Activated T-helper 17 cell treated with anti-CD3 and anti-CD28 coated beads, Interleukin-2, amount 50 U/mL, for 72 hours (primary cell): ENCODE data around the gene GSE1. TPM values are rescaled to one million over a fixed set of nuclear protein-coding genes. Genes with fewer than 3 reads are reported as not detected.

ENCODE experiments used
- ATAC-seq: fragments of 150-1000 bp; cut with Tn5 transposase; replicated peaks from 2 replicates; pipeline ENCODE4 v1.10.0; 2021; ENCODE audit warnings: mild to moderate bottlenecking, moderate library complexity
- H3K27ac Mint-ChIP-seq: one replicate; pipeline ENCODE4 v1.8.0; 2022; ENCODE audit warnings: mixed read lengths
- H3K27me3 Mint-ChIP-seq: one replicate; pipeline ENCODE4 v1.8.0; 2022; ENCODE audit warnings: mixed read lengths
- H3K36me3 Mint-ChIP-seq: one replicate; pipeline ENCODE4 v1.8.0; 2022; ENCODE audit warnings: low read depth, mild to moderate bottlenecking, mixed read lengths
- H3K4me1 Mint-ChIP-seq: one replicate; pipeline ENCODE4 v1.8.0; 2022; ENCODE audit warnings: mixed read lengths
- H3K4me3 Mint-ChIP-seq: one replicate; pipeline ENCODE4 v1.8.0; 2022; ENCODE audit warnings: mild to moderate bottlenecking, mixed read lengths
- H3K9me3 Mint-ChIP-seq: one replicate; pipeline ENCODE4 v1.8.0; 2022; ENCODE audit warnings: mixed read lengths
- total RNA-seq, 2 donors: library from RNA; stranded (reverse); gene quantifications; one replicate each; pipeline ENCODE4 v1.2.3, GENCODE V29; 2022

Gene GSE1
- total RNA-seq, 2 donors from 2014 or later, result 12.1 to 17.4 TPM

DNA sequence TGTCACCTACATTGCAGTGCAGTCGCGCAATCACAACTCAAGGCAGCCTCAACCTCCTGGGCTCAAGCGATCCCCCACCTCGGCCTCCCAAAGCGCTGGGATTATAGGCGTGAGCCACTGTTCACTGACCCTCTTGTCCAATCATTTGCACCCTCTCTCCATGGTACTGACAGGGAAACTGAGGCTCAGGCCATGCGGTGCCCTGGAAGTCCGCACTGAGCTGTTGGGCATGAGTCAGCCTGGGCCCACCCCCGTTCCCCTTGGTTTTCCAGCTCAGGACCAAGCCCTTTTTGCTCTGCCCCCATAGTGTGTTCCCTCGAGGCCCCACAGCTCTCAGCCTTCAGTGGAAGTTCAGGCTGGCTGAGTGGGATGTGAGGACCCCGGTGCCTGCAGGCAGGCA lies 10.1 kb downstream of the GSE1 start:
- Mint-ChIP-seq H3K4me3 (no peak overlapping the region), H3K27ac (no peak overlapping the region), H3K4me1 (no peaks in the 10 kb centered on the region), H3K36me3 (no peaks in the 10 kb centered on the region), H3K9me3 (no peaks in the 10 kb centered on the region), H3K27me3 (no peaks in the 10 kb centered on the region)
- ATAC-seq, result no peak

DNA sequence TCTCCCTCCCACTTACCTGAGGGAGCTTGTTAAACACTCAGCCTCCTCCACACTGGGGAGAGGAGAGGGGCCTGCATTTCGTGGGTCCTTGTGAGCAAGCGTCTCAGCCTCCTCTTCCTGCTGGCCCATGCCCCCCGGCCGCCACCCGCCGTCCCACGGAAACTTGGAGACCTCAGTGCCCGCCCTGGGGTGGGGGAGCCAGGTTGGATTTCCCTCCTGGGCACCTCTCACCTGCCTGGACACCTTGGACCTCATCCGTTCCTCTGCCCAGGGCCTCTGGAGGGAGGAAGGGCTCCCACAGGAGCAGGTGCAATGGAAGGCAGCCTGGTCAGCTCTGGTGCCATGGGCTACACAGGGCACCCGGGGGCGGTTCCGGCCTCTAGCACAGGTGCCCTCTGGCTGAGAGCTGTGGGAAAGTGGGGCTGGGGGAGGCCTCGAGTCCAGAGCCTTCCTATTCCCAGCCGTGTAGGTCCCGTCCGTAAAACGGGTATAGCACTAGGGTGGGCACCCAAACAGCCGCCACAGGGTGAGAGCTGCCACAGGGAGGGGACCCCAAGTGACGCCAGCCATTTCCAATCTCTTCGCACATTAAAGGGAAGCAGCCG lies 11.0 kb downstream of the GSE1 start:
- no peaks in the 10 kb centered on the region for H3K27me3 Mint-ChIP-seq
- no peak for ATAC-seq

DNA sequence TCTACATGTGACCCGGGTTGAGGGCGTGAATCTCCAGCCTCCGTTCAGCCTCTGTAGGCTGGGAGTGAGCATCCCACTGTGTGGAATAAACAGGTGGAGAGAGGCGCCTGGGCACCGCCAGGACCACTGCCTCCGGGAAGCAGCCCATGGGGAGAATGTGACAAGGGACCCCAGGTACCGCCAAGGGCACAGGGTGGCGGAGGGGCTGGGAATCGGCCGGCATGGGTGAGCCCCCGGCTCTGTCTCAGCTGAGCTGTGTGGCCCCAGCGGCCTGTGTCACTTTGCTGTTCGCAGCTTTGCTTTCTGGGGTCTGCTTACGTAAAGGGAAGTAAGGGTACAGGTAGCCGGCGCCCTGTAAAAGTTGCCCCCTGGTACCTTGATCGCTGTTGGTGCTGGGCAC lies 11.5 kb downstream of the GSE1 start:
- Mint-ChIP-seq H3K27ac (no peak overlapping the region), H3K4me1 (peaks cover 4% of the 10 kb centered on the region), H3K36me3 (no peaks in the 10 kb centered on the region), H3K27me3 (no peaks in the 10 kb centered on the region), H3K9me3 (no peaks in the 10 kb centered on the region), H3K4me3 (no peak overlapping the region)
- ATAC-seq, result no peak

More for the DNA sequence above, 11.0 kb downstream of the GSE1 start:
- no peak overlapping the region for H3K4me3 Mint-ChIP-seq
- H3K4me1 Mint-ChIP-seq, result peaks cover 4% of the 10 kb centered on the region
- no peaks in the 10 kb centered on the region for H3K9me3 Mint-ChIP-seq
- H3K27ac Mint-ChIP-seq, result no peak overlapping the region
- no peaks in the 10 kb centered on the region for H3K36me3 Mint-ChIP-seq

DNA sequence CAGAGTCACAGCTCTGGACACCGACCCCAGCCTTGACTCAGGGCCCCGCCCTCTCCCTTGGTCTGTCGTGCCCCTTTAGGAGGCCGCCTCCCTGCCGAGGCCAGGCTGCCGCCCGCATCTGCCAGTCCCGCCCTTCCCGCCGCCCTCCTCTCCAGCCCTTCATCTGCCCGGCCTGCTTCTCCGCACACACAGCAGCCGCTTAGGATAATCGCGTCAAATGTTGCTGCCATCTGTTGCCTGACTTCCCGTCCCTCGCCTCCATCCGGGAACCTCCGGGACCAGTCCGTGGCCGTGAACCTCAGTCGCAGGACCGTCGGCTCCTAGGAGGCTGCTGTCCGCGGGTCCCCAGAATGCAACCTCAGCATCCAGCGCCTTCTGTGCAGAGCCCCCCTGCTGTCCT lies 11.9 kb downstream of the GSE1 start:
- no peak overlapping the region for H3K4me3 Mint-ChIP-seq
- H3K9me3 Mint-ChIP-seq, result no peaks in the 10 kb centered on the region
- no peaks in the 10 kb centered on the region for H3K36me3 Mint-ChIP-seq
- H3K27ac Mint-ChIP-seq, result no peak overlapping the region
- no peak for ATAC-seq
- no peaks in the 10 kb centered on the region for H3K27me3 Mint-ChIP-seq
- H3K4me1 Mint-ChIP-seq, result peaks cover 4% of the 10 kb centered on the region

DNA sequence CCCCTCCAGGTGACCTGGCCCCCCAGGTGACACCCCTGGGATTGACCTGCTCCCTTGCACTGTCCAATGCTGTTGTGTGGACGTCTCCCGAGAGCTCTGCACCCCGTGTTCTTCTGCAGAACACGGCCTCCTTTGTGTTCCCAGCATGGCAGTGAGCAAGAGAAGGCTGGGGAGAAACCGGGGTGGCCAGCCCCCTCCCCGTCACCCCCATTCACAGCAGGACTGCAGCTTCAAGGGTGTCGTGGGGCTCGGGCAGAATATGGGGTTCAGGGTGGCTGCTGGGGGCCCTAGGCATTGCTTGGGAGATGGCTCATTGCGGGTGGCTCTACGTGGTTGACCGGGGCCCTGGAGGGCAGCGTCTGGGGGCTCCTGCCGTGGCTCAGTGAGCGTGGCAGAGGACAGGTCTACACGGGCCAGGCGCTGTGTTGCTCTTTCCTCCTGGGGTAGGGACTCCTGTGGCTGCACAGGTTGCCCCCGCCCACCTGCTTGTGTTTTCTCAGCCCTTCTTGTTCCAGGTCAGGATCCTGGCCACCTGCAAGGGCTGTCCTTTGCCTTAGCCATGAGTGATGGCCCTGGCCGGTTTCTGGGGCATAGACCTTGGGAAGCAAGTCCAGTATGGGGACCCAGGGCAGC lies 12.5 kb downstream of the GSE1 start:
- Mint-ChIP-seq H3K36me3 (no peaks in the 10 kb centered on the region), H3K4me1 (peaks cover 4% of the 10 kb centered on the region), H3K4me3 (no peak overlapping the region), H3K27me3 (no peaks in the 10 kb centered on the region), H3K27ac (no peak overlapping the region), H3K9me3 (no peaks in the 10 kb centered on the region)
- ATAC-seq, result no peak

DNA sequence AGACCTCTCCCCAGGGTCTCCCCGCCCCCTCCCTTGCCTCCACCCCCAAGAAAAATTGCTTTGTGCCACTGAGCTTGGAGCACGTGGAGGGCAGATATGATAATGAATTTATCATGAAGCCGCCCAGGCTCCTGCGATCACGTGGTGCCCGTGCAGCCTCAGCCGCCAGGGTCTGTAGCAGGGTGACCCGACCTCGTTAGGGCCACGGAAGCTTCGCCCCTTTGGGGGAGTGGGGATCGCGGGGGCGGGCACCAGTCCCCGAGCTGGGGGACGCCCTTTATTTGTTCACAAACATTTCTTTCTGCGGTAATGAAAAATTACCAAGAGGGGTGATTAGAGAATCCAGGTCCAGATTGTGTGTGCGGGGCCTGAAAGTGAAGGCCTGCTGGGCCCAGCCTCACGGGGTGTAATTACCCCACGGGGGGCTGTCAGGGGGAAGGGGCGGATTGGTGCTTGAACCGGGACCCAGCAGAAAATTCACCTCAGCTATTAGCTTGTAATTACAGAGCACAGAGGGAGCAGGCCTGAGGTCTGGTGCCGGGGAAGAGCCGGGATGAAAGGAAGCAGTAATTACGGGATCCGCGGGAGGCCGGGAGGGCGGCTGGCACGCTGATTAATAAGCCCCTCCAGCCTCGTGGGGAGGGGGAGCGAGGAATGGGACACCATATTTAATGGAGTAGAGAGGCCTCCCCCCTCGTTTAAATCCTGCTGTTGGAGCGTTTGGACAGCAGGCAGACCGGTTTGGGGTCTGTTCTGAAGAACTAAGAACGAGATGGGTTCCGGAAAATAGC lies 13.3 kb downstream of the GSE1 start:
- no peaks in the 10 kb centered on the region for H3K9me3 Mint-ChIP-seq
- no peak overlapping the region for H3K4me3 Mint-ChIP-seq
- ATAC-seq, result no peak
- H3K36me3 Mint-ChIP-seq, result no peaks in the 10 kb centered on the region
- peaks cover 4% of the 10 kb centered on the region for H3K4me1 Mint-ChIP-seq
- H3K27me3 Mint-ChIP-seq, result no peaks in the 10 kb centered on the region
- no peak overlapping the region for H3K27ac Mint-ChIP-seq

DNA sequence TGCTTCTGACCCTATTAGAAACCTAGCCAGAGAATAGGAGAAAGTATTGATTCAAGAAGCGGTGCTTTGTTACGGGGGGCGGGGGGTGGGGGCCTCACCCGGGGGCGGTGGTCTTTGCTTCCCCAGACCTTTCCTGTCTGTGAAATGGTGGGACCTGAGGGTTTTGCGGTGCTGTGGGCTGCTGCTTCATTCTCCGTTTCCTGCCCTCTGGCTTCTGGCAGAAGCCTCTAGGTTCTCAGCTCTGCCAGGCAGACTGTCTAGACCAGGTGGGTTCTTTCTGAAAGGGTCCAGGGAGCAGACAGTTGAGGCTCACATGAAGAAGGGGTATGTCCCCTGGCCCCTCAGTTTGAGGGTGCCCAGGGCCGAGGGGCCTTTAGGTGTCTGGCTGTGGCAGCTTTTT lies 14.0 kb downstream of the GSE1 start:
- Mint-ChIP-seq H3K4me1 (peaks cover 4% of the 10 kb centered on the region), H3K36me3 (no peaks in the 10 kb centered on the region), H3K27me3 (no peaks in the 10 kb centered on the region), H3K27ac (no peak overlapping the region), H3K4me3 (no peak overlapping the region), H3K9me3 (no peaks in the 10 kb centered on the region)
- ATAC-seq, result no peak

DNA sequence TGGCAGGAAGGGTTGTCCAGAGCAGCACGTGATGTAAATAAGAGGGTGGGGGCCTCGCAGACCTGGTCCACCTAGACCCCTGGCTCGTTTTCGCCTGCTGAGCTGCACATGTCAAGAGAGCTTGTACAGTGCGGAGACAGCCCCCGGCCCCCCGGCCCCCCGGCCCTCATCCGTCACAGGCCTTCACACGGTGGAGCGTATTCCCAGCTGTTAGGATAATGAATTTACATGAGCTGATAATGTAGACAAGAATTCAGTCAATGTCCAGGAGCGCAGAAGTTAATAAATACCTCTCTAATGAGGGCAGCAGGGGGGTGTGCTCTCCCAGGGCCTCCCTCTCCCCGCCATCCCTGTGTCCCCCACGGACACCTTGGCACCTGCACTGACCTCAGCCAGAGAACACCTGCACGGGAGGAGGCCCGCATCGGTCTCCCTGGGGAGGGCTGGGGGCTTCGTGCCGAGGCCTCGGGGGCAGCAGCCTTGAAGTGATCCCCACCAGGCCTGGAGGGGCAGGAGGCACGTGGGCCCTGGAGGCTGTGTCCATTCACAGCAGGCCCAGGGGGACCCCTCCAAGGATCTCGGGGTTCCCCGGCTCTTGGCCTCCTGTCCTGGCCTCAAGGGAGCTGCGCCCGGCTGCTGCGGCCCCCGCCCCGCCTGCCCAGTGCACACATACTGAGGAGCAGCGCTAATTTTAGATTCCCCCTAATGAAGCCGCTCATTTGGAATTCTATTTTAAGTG lies 14.6 kb downstream of the GSE1 start:
- H3K27me3 Mint-ChIP-seq, result no peaks in the 10 kb centered on the region
- no peak overlapping the region for H3K27ac Mint-ChIP-seq
- H3K4me3 Mint-ChIP-seq, result no peak overlapping the region
- ATAC-seq, result no peak
- H3K36me3 Mint-ChIP-seq, result no peaks in the 10 kb centered on the region
- H3K9me3 Mint-ChIP-seq, result no peaks in the 10 kb centered on the region
- peaks cover 4% of the 10 kb centered on the region for H3K4me1 Mint-ChIP-seq

DNA sequence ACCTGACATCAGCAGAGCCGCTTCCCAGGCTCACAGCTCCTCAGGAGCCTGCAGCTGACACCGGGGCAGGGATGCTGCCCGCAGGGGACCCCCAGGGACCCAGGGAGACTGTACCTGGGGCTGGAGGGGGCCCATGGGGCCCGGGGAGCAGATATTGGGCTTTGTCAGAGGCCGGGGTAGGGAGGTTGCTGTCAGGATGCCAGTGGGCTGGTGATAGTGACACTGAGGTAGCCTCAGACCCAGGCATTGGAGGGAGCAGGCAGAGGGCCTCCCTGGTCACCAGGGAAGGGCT lies 15.1 kb downstream of the GSE1 start:
- no peaks in the 10 kb centered on the region for H3K36me3 Mint-ChIP-seq
- ATAC-seq, result no peak
- peak overlapping the region; percentile 47 for H3K27ac Mint-ChIP-seq
- H3K4me3 Mint-ChIP-seq, result no peak overlapping the region
- no peaks in the 10 kb centered on the region for H3K27me3 Mint-ChIP-seq
- no peaks in the 10 kb centered on the region for H3K9me3 Mint-ChIP-seq
- peaks cover 4% of the 10 kb centered on the region for H3K4me1 Mint-ChIP-seq

DNA sequence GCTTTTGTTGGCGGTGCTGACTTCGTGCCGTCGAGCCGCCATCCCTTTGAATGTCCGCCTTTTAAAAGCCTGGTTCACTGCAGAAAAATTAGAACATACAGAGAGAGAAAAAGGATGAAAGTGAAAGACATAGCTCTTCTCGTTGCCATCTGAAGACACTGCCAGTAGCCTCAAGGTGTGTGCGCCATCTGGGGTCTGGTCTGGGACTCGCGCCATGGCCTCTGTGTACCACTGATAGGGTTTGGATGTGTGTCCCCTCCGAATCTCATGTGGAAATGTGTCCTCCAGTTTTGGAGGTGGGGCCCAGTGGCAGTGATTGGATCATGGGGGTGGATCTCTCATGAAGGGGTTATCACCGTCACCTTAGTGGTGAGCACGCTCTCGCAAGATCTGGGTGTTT lies 15.5 kb downstream of the GSE1 start:
- no peak overlapping the region for H3K4me3 Mint-ChIP-seq
- no peaks in the 10 kb centered on the region for H3K27me3 Mint-ChIP-seq
- no peak for ATAC-seq
- no peaks in the 10 kb centered on the region for H3K36me3 Mint-ChIP-seq
- H3K4me1 Mint-ChIP-seq, result peaks cover 4% of the 10 kb centered on the region
- peak overlapping the region; percentile 47 for H3K27ac Mint-ChIP-seq
- H3K9me3 Mint-ChIP-seq, result no peaks in the 10 kb centered on the region

DNA sequence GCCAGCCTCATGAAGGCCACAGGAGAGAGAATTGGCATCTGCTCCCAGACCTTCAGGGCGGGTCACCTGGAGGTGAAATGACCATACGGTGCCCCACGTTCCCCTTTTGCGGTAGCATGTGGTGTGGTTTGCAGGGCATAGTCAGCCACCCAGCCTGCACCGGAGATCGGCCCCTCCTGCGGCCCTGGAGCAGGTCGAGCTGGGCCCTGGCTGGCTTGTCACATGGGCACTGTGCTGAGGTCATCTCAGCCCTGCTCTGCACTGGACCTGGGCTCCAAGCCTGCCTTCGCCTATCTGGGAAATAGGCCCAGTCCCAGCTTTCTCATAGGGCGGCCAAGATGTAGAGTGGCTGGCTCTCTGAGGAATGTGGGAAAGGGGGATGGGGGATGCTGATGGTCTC lies 16.2 kb downstream of the GSE1 start:
- Mint-ChIP-seq H3K4me3 (no peak overlapping the region), H3K27me3 (no peaks in the 10 kb centered on the region), H3K4me1 (peaks cover 4% of the 10 kb centered on the region), H3K36me3 (no peaks in the 10 kb centered on the region), H3K9me3 (no peaks in the 10 kb centered on the region), H3K27ac (peak overlapping the region; percentile 47)
- no peak for ATAC-seq

DNA sequence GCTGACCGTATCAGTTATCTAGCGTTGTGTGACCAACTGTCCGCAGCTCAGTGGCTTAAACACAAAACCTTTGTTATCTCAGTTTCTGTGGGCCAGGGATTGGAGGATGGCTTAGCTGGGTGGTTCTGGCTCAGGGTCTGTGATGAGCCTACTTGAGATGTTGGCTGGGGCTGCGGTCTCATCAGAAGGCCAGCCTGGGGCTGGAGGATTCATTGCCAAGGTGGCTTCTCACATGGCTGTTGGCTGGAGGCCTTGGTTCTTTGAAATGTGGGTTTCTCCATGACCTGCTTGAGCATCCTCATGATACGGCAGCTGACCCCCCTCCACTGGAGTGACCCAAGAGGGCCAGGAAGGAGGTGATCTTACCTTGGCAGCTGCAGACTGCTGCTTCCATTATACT lies 16.7 kb downstream of the GSE1 start:
- Mint-ChIP-seq H3K27me3 (no peaks in the 10 kb centered on the region), H3K4me3 (no peak overlapping the region), H3K36me3 (no peaks in the 10 kb centered on the region), H3K4me1 (peaks cover 4% of the 10 kb centered on the region), H3K9me3 (no peaks in the 10 kb centered on the region), H3K27ac (no peak overlapping the region)
- ATAC-seq, result no peak

DNA sequence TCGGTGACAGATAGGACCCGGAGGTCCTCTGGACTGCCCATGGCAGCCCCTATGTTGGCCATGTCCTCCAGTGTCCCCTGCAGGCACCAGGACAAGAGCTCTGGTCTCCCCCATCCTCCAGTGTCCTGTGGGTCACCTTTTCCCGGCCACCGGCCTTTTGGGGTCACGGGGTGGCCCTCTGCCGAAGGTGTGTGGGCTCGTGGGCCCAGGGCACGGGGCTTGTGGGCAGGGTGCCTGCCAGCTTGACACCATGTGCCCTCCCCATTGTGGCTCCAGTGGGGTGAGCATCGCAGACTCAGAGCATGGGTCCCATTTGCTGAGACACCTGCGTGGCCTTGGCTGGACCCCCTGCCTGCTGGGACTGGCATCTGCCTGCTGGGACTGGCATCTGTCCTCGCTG lies 18.1 kb downstream of the GSE1 start:
- ATAC-seq, result no peak
- H3K4me3 Mint-ChIP-seq, result no peak overlapping the region
- peaks cover 4% of the 10 kb centered on the region for H3K4me1 Mint-ChIP-seq
- no peaks in the 10 kb centered on the region for H3K9me3 Mint-ChIP-seq
- H3K27me3 Mint-ChIP-seq, result no peaks in the 10 kb centered on the region
- no peaks in the 10 kb centered on the region for H3K36me3 Mint-ChIP-seq
- H3K27ac Mint-ChIP-seq, result no peak overlapping the region

DNA sequence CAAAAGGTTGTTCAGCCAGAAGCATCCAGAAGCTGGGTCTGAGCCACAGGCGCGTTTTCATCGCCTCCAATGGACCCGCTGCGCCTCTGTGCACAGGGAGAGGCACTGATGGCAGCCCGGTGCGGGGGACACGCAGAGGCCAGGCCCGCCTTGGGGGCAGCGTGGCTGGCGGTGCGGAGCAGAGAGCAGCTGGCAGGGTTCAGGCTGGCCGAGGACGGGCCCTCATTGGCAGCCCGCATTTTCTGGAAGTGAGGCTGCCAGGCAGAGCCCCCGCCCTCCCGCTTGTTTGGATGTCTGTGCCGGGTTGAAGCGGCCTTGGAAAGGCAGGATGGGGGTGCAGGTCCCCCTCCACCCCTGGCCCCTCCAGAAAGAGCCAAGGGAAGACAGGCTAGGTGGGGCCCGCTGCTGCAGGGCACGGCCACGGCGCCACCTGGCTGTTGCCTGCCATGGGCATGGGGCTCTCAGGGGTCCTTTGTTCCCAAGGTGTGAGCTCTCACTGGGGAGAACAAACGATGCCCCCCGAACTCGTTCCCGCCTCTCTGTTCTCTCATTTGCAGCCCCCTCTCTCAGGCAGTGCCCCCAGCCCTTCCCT lies 18.8 kb downstream of the GSE1 start:
- no peaks in the 10 kb centered on the region for H3K36me3 Mint-ChIP-seq

More for the DNA sequence above, 18.8 kb downstream of the GSE1 start:
- H3K9me3 Mint-ChIP-seq, result no peaks in the 10 kb centered on the region
- H3K4me1 Mint-ChIP-seq, result peaks cover 4% of the 10 kb centered on the region
- no peaks in the 10 kb centered on the region for H3K27me3 Mint-ChIP-seq
- H3K27ac Mint-ChIP-seq, result no peak overlapping the region
- H3K4me3 Mint-ChIP-seq, result no peak overlapping the region
- ATAC-seq, result no peak
